Dendritic cell treated with granulocyte-macrophage colony-stimulating factor and Interleukin-4, amounts not matched to agents 40 ng/mL and 50 ng/mL, for 4 days (primary cell): ENCODE measurements around the gene ST8SIA6.
A peak's percentile ranks its signal among the peaks of the same experiment; 100 is the strongest.
"Not testable (repeated sequence)": the region's sequence is repeated elsewhere in the genome, so short reads cannot be mapped to it uniquely, and the experiment has no call there.

ENCODE experiments used
- H3K27ac Mint-ChIP-seq: one replicate; pipeline ENCODE4 v1.8.0; 2022; ENCODE audit warnings: mild to moderate bottlenecking, mixed read lengths
- H3K27me3 Mint-ChIP-seq: one replicate; pipeline ENCODE4 v1.8.0; 2022; ENCODE audit warnings: mild to moderate bottlenecking, mixed read lengths
- H3K36me3 Mint-ChIP-seq: one replicate; pipeline ENCODE4 v1.8.0; 2022; ENCODE audit warnings: low read depth, mixed read lengths
- H3K4me1 Mint-ChIP-seq: one replicate; pipeline ENCODE4 v1.8.0; 2022; ENCODE audit warnings: low read depth, mixed read lengths
- H3K4me3 Mint-ChIP-seq: one replicate; pipeline ENCODE4 v1.8.0; 2022; ENCODE audit warnings: mild to moderate bottlenecking, moderate library complexity, mixed read lengths
- H3K9me3 Mint-ChIP-seq: one replicate; pipeline ENCODE4 v1.8.0; 2022; ENCODE audit warnings: mixed read lengths
- intact Hi-C: fragments of 100-400 bp; cut with micrococcal nuclease; formaldehyde crosslinking; loops from one replicate; pipeline ENCODE4 v1.15.0; 2022

ST8SIA6 gene, protein sequence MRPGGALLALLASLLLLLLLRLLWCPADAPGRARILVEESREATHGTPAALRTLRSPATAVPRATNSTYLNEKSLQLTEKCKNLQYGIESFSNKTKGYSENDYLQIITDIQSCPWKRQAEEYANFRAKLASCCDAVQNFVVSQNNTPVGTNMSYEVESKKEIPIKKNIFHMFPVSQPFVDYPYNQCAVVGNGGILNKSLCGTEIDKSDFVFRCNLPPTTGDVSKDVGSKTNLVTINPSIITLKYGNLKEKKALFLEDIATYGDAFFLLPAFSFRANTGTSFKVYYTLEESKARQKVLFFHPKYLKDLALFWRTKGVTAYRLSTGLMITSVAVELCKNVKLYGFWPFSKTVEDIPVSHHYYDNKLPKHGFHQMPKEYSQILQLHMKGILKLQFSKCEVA

DNA sequence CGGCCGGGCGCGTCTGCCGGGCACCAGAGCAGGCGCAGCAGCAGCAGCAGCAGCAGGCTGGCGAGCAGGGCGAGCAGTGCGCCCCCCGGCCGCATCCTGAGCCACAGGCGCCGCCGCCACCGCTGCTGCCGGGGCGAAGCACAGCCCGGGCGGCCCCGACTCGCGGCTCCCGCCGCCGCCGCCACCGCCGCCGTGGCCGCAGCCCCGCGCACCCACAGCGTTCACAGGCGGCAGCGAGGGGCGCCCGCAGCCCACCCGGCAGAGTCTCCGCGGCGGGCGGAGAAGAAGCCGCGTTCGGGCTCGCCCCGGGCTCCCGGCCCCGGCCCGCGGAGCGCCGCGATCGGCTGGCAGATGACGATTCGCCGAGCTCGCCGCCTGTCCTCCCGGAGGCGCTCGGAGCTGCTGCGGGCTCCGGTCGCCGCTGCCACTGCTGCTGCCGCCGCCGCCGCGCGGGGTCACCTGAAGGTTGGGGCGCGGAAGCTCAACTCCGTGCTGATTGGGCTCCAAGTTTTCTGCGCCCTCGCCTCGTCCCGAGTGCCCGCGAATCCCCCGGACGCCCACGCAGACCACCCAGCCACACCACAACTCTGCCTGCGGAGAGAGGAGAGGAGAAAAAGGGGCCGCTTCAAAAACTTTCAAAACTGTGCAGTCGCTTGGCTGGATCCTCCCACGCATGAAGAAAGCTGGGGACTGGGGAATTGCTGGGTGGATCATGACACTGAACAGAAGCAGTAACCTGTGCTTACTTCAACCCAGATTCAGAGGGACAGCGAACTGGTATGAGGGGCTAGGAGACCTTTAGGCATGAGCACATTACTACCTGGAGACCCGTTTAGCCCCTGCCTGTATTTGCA, at the start of gene ST8SIA6:
ST8SIA6 (minus strand) TSS at position 435 of the 854 bp plus-strand sequence; CDS start at position 95, 340 bp downstream.
- intact Hi-C loops, result loop anchor here (5.0 kb wide), 2 partner anchors 43 to 143 kb away; no protein-coding TSS in a partner anchor
- Mint-ChIP-seq H3K27me3 (peaks cover 24% of the 10 kb centered on the region), H3K4me3 (peak within 1 kb of the TSS; percentile 92), H3K36me3 (peaks cover 43% of the 10 kb centered on the region), H3K27ac (peak within 1 kb of the TSS; percentile 88), H3K4me1 (peaks cover 37% of the 10 kb centered on the region), H3K9me3 (peaks cover 10% of the 10 kb centered on the region)

GRCh38 chr10:17503795-17504194, 49.4 kb upstream of the ST8SIA6 start:
- peak overlapping the region; percentile 76 for H3K4me3 Mint-ChIP-seq
- intact Hi-C loops, result no loop called here
- no peaks in the 10 kb centered on the region for H3K27me3 Mint-ChIP-seq
- H3K4me1 Mint-ChIP-seq, result peaks cover 53% of the 10 kb centered on the region
- H3K36me3 Mint-ChIP-seq, result peaks cover 52% of the 10 kb centered on the region
- peak overlapping the region; percentile 96 for H3K27ac Mint-ChIP-seq
- no peaks in the 10 kb centered on the region for H3K9me3 Mint-ChIP-seq

- Mint-ChIP-seq H3K36me3 (peaks cover 52% of the 10 kb centered on the region), H3K4me1 (peaks cover 49% of the 10 kb centered on the region), H3K27ac (peak overlapping the region; percentile 45), H3K27me3 (no peaks in the 10 kb centered on the region), H3K9me3 (no peaks in the 10 kb centered on the region), H3K4me3 (no peak overlapping the region)
- intact Hi-C loops, result no loop called here
Measured at GRCh38 chr10:17502814-17503213, 48.4 kb upstream of the ST8SIA6 start.

DNA sequence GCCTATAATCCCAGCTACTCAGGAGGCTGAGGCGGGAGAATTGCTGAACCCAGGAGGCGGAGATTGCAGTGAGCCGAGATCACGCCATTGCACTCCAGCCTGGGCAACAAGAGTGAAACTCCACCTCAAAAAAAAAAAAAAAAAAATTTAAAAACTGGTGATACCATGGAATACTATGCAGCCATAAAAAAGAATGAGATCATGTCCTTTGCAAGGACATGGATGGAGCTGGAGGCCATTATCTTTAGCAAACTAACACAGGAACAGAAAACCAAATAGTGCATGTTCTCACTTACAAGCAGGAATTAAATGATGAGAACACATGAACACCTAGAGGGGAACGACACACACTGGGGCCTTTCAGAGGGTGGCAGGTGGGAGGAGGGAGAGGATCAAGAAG, 44.6 kb upstream of the ST8SIA6 start:
- Mint-ChIP-seq H3K4me1 (peaks cover 32% of the 10 kb centered on the region), H3K36me3 (peaks cover 48% of the 10 kb centered on the region)
- H3K27ac Mint-ChIP-seq, H3K4me3 Mint-ChIP-seq, H3K9me3 Mint-ChIP-seq, H3K27me3 Mint-ChIP-seq: not testable (repeated sequence)
- intact Hi-C loops, result loop anchor here (5.0 kb wide), 1 partner anchor 47 kb away; the partner anchor contains the start of gene ST8SIA6

DNA sequence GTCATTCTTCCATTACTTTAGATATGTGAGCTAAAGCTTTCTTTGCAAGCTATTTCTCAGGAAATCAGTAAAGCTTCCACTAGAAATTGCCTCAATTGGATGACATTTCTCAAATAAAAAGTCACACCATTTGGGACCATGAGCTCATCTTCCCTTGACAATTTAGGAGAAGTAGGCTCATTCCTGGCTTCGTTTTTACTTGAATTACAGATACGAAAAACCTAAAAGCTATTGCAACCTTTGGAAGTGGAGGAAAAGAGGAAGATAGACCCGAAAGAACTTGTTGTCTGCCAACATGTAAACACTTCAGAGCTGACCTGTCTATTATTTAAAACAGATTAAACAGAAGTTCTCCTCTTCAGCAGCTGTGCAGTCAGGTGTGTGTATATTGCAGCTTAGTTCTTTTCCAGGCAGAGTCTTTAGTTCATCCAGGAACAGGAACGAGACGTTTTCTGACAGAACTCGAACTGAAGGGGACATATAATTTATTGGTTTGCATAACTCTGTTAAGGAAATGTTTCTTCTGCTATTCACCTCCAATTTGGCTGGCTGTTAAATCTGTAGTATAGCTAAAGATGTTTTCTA, 43.1 kb upstream of the ST8SIA6 start:
- peaks cover 36% of the 10 kb centered on the region for H3K36me3 Mint-ChIP-seq
- peak overlapping the region; percentile 45 for H3K27ac Mint-ChIP-seq
- intact Hi-C loops, result loop anchor here (5.0 kb wide), 1 partner anchor 45 kb away; the partner anchor contains the start of gene ST8SIA6
- no peaks in the 10 kb centered on the region for H3K9me3 Mint-ChIP-seq
- H3K4me1 Mint-ChIP-seq, result peaks cover 21% of the 10 kb centered on the region
- H3K4me3 Mint-ChIP-seq, result no peak overlapping the region
- H3K27me3 Mint-ChIP-seq, result no peaks in the 10 kb centered on the region

DNA sequence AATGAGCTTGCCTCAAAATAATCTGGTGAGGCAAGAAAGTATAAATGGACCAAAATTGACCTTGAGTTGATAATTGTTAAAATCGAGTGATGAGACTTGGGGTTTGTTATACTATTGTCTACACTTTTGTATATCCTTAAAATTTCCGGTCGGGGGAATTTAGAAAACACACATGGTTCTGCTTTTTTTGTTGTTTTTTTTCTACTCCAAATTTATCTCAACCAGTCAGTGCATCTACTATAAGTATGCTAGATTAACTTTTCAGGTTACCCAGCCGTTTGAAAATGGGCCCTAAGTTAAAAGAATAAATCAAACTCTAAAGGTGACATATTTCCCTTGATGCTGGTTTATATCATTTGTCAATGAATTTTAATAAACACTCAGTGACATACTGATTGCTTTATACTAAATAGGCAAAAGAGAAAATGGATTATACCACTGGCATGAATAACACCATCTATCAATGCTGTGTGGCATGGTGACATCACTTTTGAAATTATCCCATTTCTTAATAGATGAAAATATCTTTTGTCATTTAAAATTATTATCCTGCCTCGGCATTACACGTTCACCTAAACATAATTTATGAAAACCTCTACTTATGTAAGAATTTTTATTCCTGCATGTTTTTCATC, 40.3 kb upstream of the ST8SIA6 start:
- Mint-ChIP-seq H3K9me3 (no peaks in the 10 kb centered on the region), H3K4me1 (peaks cover 14% of the 10 kb centered on the region), H3K27ac (no peak overlapping the region), H3K36me3 (peaks cover 35% of the 10 kb centered on the region), H3K27me3 (no peaks in the 10 kb centered on the region), H3K4me3 (no peak overlapping the region)
- intact Hi-C loops, result loop anchor here (5.0 kb wide), 1 partner anchor 42 kb away; the partner anchor contains the start of gene ST8SIA6

DNA sequence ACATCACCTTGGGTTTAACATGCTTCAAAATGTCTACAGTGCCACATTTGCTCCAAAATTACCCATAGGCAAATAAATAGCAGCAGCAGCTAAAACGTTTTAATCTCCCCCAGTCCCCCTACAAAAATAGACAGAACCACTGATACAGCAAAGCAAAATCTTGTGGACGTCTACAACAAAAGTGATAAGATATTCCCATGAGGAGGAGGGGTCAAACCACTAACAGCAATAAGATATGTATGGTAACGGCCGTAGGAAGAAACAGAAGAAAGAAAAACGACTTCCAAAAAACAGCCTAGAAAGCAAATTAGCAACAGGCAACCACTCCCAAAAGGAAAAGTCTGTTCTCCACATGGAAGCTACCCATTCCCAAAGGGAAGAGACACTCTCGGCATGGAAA, 34.5 kb upstream of the ST8SIA6 start:
- peaks cover 7% of the 10 kb centered on the region for H3K4me1 Mint-ChIP-seq
- H3K27me3 Mint-ChIP-seq, result no peaks in the 10 kb centered on the region
- intact Hi-C loops, result no loop called here
- H3K36me3 Mint-ChIP-seq, result peaks cover 32% of the 10 kb centered on the region
- no peaks in the 10 kb centered on the region for H3K9me3 Mint-ChIP-seq
- H3K27ac Mint-ChIP-seq, result no peak overlapping the region
- no peak overlapping the region for H3K4me3 Mint-ChIP-seq

DNA sequence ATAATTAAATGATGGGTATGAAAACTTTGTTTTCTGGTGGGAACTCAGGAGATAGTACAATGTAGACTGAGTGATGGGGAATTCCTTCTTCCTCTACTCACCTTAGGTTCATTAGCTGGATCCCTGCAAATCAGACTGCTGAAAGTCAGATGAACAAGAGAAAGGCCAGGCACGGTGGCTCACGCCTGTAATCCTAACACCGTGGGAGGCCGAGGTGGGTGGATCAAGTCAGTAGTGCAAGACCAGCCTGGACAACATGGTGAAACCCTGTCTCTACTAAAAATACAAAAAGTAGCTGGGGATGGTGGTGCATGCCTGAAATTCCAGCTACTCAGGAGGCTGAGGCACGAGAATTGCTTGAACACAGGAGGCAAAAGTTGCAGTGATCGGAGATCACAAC, 28.7 kb upstream of the ST8SIA6 start:
- no peak overlapping the region for H3K4me3 Mint-ChIP-seq
- H3K4me1 Mint-ChIP-seq, result peaks cover 27% of the 10 kb centered on the region
- peaks cover 15% of the 10 kb centered on the region for H3K9me3 Mint-ChIP-seq
- H3K27ac Mint-ChIP-seq, result no peak overlapping the region
- no peaks in the 10 kb centered on the region for H3K27me3 Mint-ChIP-seq
- intact Hi-C loops, result no loop called here
- H3K36me3 Mint-ChIP-seq, result peaks cover 6% of the 10 kb centered on the region

DNA sequence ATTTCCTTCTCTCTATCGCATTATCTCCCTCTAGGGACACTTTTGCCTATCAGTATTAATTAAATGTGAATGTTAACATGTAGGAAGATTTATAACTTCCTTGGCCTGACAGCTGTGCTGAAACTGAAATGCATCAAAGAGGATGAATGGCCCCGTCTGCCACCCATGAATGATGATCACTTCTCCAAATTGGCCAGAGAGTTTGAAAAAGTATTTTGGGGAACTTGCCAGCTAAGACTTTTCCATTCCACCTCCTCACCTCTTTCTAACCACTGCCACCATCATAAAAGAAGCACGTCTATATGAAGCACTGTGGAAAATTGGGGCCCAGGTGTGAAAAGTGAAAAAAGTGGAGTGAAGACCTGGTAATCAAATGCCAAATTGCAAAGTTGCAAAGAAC, 25.4 kb upstream of the ST8SIA6 start:
- H3K4me3 Mint-ChIP-seq, result no peak overlapping the region
- no peaks in the 10 kb centered on the region for H3K36me3 Mint-ChIP-seq
- H3K27ac Mint-ChIP-seq, result no peak overlapping the region
- intact Hi-C loops, result loop anchor here (5.0 kb wide), 1 partner anchor 32 kb away; no protein-coding TSS in a partner anchor
- peaks cover 50% of the 10 kb centered on the region for H3K4me1 Mint-ChIP-seq
- H3K27me3 Mint-ChIP-seq, result no peaks in the 10 kb centered on the region
- H3K9me3 Mint-ChIP-seq, result peaks cover 15% of the 10 kb centered on the region

GRCh38 chr10:17479015-17479615, 24.7 kb upstream of the ST8SIA6 start:
- Mint-ChIP-seq H3K4me3 (no peak overlapping the region), H3K4me1 (peaks cover 55% of the 10 kb centered on the region), H3K36me3 (no peaks in the 10 kb centered on the region), H3K9me3 (peaks cover 15% of the 10 kb centered on the region), H3K27me3 (no peaks in the 10 kb centered on the region), H3K27ac (no peak overlapping the region)
- intact Hi-C loops, result loop anchor here (5.0 kb wide), 1 partner anchor 33 kb away; no protein-coding TSS in a partner anchor

- peaks cover 73% of the 10 kb centered on the region for H3K4me1 Mint-ChIP-seq
- H3K4me3 Mint-ChIP-seq, result no peak overlapping the region
- H3K27ac Mint-ChIP-seq, result peak overlapping the region; percentile 80
- intact Hi-C loops, result loop anchor here (5.0 kb wide), 1 partner anchor 36 kb away; no protein-coding TSS in a partner anchor
- H3K9me3 Mint-ChIP-seq, result peaks cover 1% of the 10 kb centered on the region
- H3K36me3 Mint-ChIP-seq, result no peaks in the 10 kb centered on the region
- H3K27me3 Mint-ChIP-seq, result no peaks in the 10 kb centered on the region
Measured at GRCh38 chr10:17476073-17476472, 21.7 kb upstream of the ST8SIA6 start.

DNA sequence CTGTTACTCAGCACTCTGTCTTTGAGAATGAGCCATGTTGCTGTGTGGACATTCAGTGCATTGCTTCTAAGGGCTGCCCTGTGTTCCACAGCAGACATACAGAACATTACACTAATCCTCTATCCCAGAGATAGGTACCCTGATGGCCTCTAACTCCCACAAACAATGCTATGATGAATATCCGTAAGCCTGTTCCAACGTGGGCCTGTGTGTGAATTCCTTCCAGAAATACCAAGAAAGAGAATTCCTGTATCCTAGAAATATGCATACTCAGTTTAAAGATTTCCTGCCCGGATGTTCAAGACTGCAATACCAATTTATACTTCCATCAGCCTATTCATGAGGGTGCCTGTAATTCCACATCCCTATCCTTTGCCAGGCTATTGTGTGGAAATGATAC, 21.3 kb upstream of the ST8SIA6 start:
- H3K4me1 Mint-ChIP-seq, result peaks cover 71% of the 10 kb centered on the region
- intact Hi-C loops, result loop anchor here (5.0 kb wide), 1 partner anchor 37 kb away; no protein-coding TSS in a partner anchor
- H3K9me3 Mint-ChIP-seq, result no peaks in the 10 kb centered on the region
- no peaks in the 10 kb centered on the region for H3K36me3 Mint-ChIP-seq
- H3K4me3 Mint-ChIP-seq, result no peak overlapping the region
- H3K27me3 Mint-ChIP-seq, result no peaks in the 10 kb centered on the region
- H3K27ac Mint-ChIP-seq, result peak overlapping the region; percentile 80
